Measurements from ENCODE around the gene DYNLT2B. TPM values are rescaled to one million over a fixed set of nuclear protein-coding genes. Genes with fewer than 3 reads are reported as not detected.

DYNLT2B gene
- polyA plus RNA-seq, 1 donor from 2014 or later: 276 TPM

GRCh38 chr3:196336319-196337145 lies 18.5 kb upstream of the DYNLT2B start:
- Histone ChIP-seq H3K9ac (ENCODE audit: low read length) (no peak overlapping the region), H3K9me3 (ENCODE audit: low read length) (no peaks in the 10 kb centered on the region), H3K27me3 (ENCODE audit: insufficient read depth, low read depth, low read length) (no peaks in the 10 kb centered on the region), H3K9me2 (ENCODE audit: insufficient read depth, low read length) (no peaks in the 10 kb centered on the region), H3K27ac (ENCODE audit: low read length) (no peak overlapping the region), H3K79me2 (replicated peaks; ENCODE audit: insufficient read depth, low read length) (no peaks in the 10 kb centered on the region), H3K4me3 (ENCODE audit: low read length) (no peak overlapping the region), H3K36me3 (ENCODE audit: insufficient read depth, low read length) (no peaks in the 10 kb centered on the region), H3K4me2 (ENCODE audit: low read length) (no peak overlapping the region), H4K20me1 (ENCODE audit: insufficient read depth) (no peaks in the 10 kb centered on the region), H3F3A (ENCODE audit: insufficient read depth, low read length, poor library complexity, severe bottlenecking) (no peaks in the 10 kb centered on the region), H2AFZ (ENCODE audit: low read depth, low read length) (no peak overlapping the region)
- TF ChIP-seq MXI1 (conservative IDR thresholded peaks at IDR 0.05; ENCODE audit: poor library complexity, severe bottlenecking): no peak
- no peak for TF ChIP-seq EP300 (conservative IDR thresholded peaks at IDR 0.05; ENCODE audit: poor library complexity, severe bottlenecking)
- TF ChIP-seq SMC3 (conservative IDR thresholded peaks at IDR 0.05; ENCODE audit: poor library complexity): no peak
- no peak for TF ChIP-seq REST (IDR thresholded peaks at IDR 0.05; ENCODE audit: borderline replicate concordance)
- no peak for TF ChIP-seq EZH2 (IDR thresholded peaks at IDR 0.05; ENCODE audit: borderline replicate concordance, insufficient read depth, low read length, poor library complexity, severe bottlenecking)
- TF ChIP-seq RAD21 (conservative IDR thresholded peaks at IDR 0.05): no peak
- no peak for TF ChIP-seq TAF1 (IDR thresholded peaks at IDR 0.05; ENCODE audit: low read depth)
- TF ChIP-seq POLR2AphosphoS5 (IDR thresholded peaks at IDR 0.05): no peak
- no peak for TF ChIP-seq CTCF (IDR thresholded peaks at IDR 0.05; ENCODE audit: poor library complexity, severe bottlenecking)

GRCh38 chr3:196335503-196335948 lies 17.5 kb upstream of the DYNLT2B start:
- Histone ChIP-seq H3K79me2 (replicated peaks; ENCODE audit: insufficient read depth, low read length) (no peaks in the 10 kb centered on the region), H3K9me3 (ENCODE audit: low read length) (no peaks in the 10 kb centered on the region), H3K4me2 (ENCODE audit: low read length) (no peak overlapping the region), H3K4me3 (ENCODE audit: low read length) (no peak overlapping the region), H3F3A (ENCODE audit: insufficient read depth, low read length, poor library complexity, severe bottlenecking) (no peaks in the 10 kb centered on the region), H3K36me3 (ENCODE audit: insufficient read depth, low read length) (no peaks in the 10 kb centered on the region), H2AFZ (ENCODE audit: low read depth, low read length) (no peak overlapping the region), H3K9me2 (ENCODE audit: insufficient read depth, low read length) (no peaks in the 10 kb centered on the region), H4K20me1 (ENCODE audit: insufficient read depth) (no peaks in the 10 kb centered on the region), H3K9ac (ENCODE audit: low read length) (no peak overlapping the region), H3K27ac (ENCODE audit: low read length) (no peak overlapping the region), H3K27me3 (ENCODE audit: insufficient read depth, low read depth, low read length) (no peaks in the 10 kb centered on the region)
- TF ChIP-seq EZH2 (IDR thresholded peaks at IDR 0.05; ENCODE audit: borderline replicate concordance, insufficient read depth, low read length, poor library complexity, severe bottlenecking) (no peak), REST (IDR thresholded peaks at IDR 0.05; ENCODE audit: borderline replicate concordance) (no peak), POLR2AphosphoS5 (IDR thresholded peaks at IDR 0.05) (no peak), MXI1 (conservative IDR thresholded peaks at IDR 0.05; ENCODE audit: poor library complexity, severe bottlenecking) (no peak), RAD21 (conservative IDR thresholded peaks at IDR 0.05) (no peak), CTCF (IDR thresholded peaks at IDR 0.05; ENCODE audit: poor library complexity, severe bottlenecking) (no peak), EP300 (conservative IDR thresholded peaks at IDR 0.05; ENCODE audit: poor library complexity, severe bottlenecking) (no peak), SMC3 (conservative IDR thresholded peaks at IDR 0.05; ENCODE audit: poor library complexity) (no peak), TAF1 (IDR thresholded peaks at IDR 0.05; ENCODE audit: low read depth) (no peak)
